HepG2 (cell line): ENCODE results near the gene TJAP1. TPM values are rescaled to one million over a fixed set of nuclear protein-coding genes. Genes with fewer than 3 reads are reported as not detected.

Source experiments
- ATAD3A ChIP-seq: sonication (generic); formaldehyde crosslinking; IDR thresholded peaks from 2 replicates; pipeline ENCODE4 v1.4.0; 2020; ENCODE audit warnings: missing genetic modification reagents
- ATF1 ChIP-seq: IDR thresholded peaks from 2 replicates; pipeline ENCODE4 v1.6.1; 2016; ENCODE audit warnings: mild to moderate bottlenecking, control low read depth
- EHMT2 ChIP-seq: fragments of 200-600 bp; sonication (generic); IDR thresholded peaks from 2 replicates; pipeline ENCODE4 v1.7.0; 2017; ENCODE audit warnings: antibody characterized with exemption, low read depth, low read length, borderline replicate concordance
- ERF ChIP-seq: IDR thresholded peaks from 2 replicates; pipeline ENCODE4 v1.6.1; 2018; ENCODE audit warnings: missing biosample characterization, missing genetic modification reagents
- GATAD1 ChIP-seq: IDR thresholded peaks from 2 replicates; pipeline ENCODE4 v1.6.1; 2016; ENCODE audit warnings: missing genetic modification reagents, missing compliant biosample characterization
- HOXA3 ChIP-seq: sonication (generic); formaldehyde crosslinking; IDR thresholded peaks from 2 replicates; pipeline ENCODE4 v1.5.0; 2020; ENCODE audit warnings: missing genetic modification reagents
- IRF2 ChIP-seq: IDR thresholded peaks from 2 replicates; pipeline ENCODE4 v1.6.1; 2018; ENCODE audit warnings: missing genetic modification reagents, missing compliant biosample characterization
- KAT7 ChIP-seq: IDR thresholded peaks from 2 replicates; pipeline ENCODE4 v1.6.1; 2018; ENCODE audit warnings: borderline replicate concordance, missing compliant biosample characterization
- MAZ ChIP-seq, 2 experiments: sonication (generic) in 1 of 2; formaldehyde crosslinking in 1 of 2; IDR thresholded peaks; 2 replicates each; pipeline versions ENCODE4 v1.5.0 to v1.6.1; 2012 to 2020; ENCODE audit warnings: low read depth in 2 of 2, mild to moderate bottlenecking in 2 of 2, borderline replicate concordance in 1 of 2, improper control_type of control experiment in 1 of 2, low read length in 1 of 2, missing genetic modification reagents in 1 of 2, moderate library complexity in 1 of 2
- NCOA2 ChIP-seq: sonication (generic); formaldehyde crosslinking; IDR thresholded peaks from 2 replicates; pipeline ENCODE4 v1.8.0; 2022; ENCODE audit warnings: inconsistent platforms
- NFE2L2 ChIP-seq: fragments of 150-350 bp; IDR thresholded peaks from 2 replicates; pipeline ENCODE4 v1.6.1; 2014; ENCODE audit warnings: low read length
- NFKBIZ ChIP-seq: IDR thresholded peaks from 2 replicates; pipeline ENCODE4 v1.6.1; 2018; ENCODE audit warnings: missing genetic modification reagents, missing compliant biosample characterization
- NR2F2 ChIP-seq: IDR thresholded peaks from 2 replicates; pipeline ENCODE4 v1.6.1; 2012; ENCODE audit warnings: low read depth, inconsistent platforms, borderline replicate concordance
- SATB2 ChIP-seq: sonication (generic); formaldehyde crosslinking; IDR thresholded peaks from 2 replicates; pipeline ENCODE4 v1.5.0; 2020; ENCODE audit warnings: missing genetic modification reagents
- SETDB1 ChIP-seq: sonication (generic); formaldehyde crosslinking; IDR thresholded peaks from 2 replicates; pipeline ENCODE4 v1.5.1; 2020; ENCODE audit warnings: missing genetic modification reagents, mild to moderate bottlenecking, borderline replicate concordance
- SOX6 ChIP-seq, 2 experiments: fragments of 450-650 bp in 1 of 2; sonication (generic) in 1 of 2; formaldehyde crosslinking in 1 of 2; IDR thresholded peaks; 2 replicates each; pipeline versions ENCODE4 v1.4.0 to v1.6.1; 2017 to 2020; ENCODE audit warnings: antibody characterized with exemption in 1 of 2, mild to moderate bottlenecking in 1 of 2, missing genetic modification reagents in 1 of 2
- SP140L ChIP-seq: sonication (generic); formaldehyde crosslinking; IDR thresholded peaks from 2 replicates; pipeline ENCODE4 v1.4.0; 2020; ENCODE audit warnings: missing genetic modification reagents, borderline replicate concordance
- SRSF4 ChIP-seq: fragments of 200-400 bp; formaldehyde crosslinking; IDR thresholded peaks from one replicate; pipeline ENCODE4 v1.6.1; 2018; ENCODE audit warnings: mild to moderate bottlenecking, low read depth, low read length, moderate library complexity; ENCODE audit not compliant: poor library complexity, severe bottlenecking
- TBX2 ChIP-seq: sonication (generic); formaldehyde crosslinking; IDR thresholded peaks from 2 replicates; pipeline ENCODE4 v1.5.0; 2020; ENCODE audit warnings: missing genetic modification reagents, mild to moderate bottlenecking, borderline replicate concordance
- THAP11 ChIP-seq: IDR thresholded peaks from 2 replicates; pipeline ENCODE4 v1.6.1; 2016; ENCODE audit warnings: missing biosample characterization, missing genetic modification reagents
- YY1 ChIP-seq: IDR thresholded peaks from 2 replicates; pipeline ENCODE4 v1.6.1; 2011; ENCODE audit warnings: low read length, low read depth, moderate library complexity, mild to moderate bottlenecking; ENCODE audit not compliant: insufficient read depth, insufficient replicate concordance
- ZFY ChIP-seq: sonication (generic); formaldehyde crosslinking; IDR thresholded peaks from 2 replicates; pipeline ENCODE4 v1.4.0; 2020; ENCODE audit warnings: missing genetic modification reagents
- ZNF296 ChIP-seq: sonication (generic); formaldehyde crosslinking; conservative IDR thresholded peaks from 2 replicates; pipeline ENCODE4 v1.5.0; 2020; ENCODE audit warnings: mild to moderate bottlenecking, missing genetic modification reagents
- ZNF329 ChIP-seq: sonication (generic); formaldehyde crosslinking; IDR thresholded peaks from 2 replicates; pipeline ENCODE4 v1.9.0; 2021; ENCODE audit warnings: low read depth, mild to moderate bottlenecking, missing genetic modification reagents
- ZNF432 ChIP-seq: sonication (generic); formaldehyde crosslinking; IDR thresholded peaks from 2 replicates; pipeline ENCODE4 v1.5.0; 2020; ENCODE audit warnings: missing genetic modification reagents, mild to moderate bottlenecking, borderline replicate concordance
- ZNF547 ChIP-seq: sonication (generic); formaldehyde crosslinking; IDR thresholded peaks from 2 replicates; pipeline ENCODE4 v1.5.1; 2020; ENCODE audit warnings: mild to moderate bottlenecking, missing genetic modification reagents
- ZNF605 ChIP-seq: sonication (generic); formaldehyde crosslinking; IDR thresholded peaks from 2 replicates; pipeline ENCODE4 v1.8.0; 2022; ENCODE audit warnings: mild to moderate bottlenecking, missing genetic modification reagents
- ZNF768 ChIP-seq: sonication (generic); formaldehyde crosslinking; IDR thresholded peaks from 2 replicates; pipeline ENCODE4 v1.4.0; 2020; ENCODE audit warnings: missing genetic modification reagents
- polyA plus RNA-seq, 8 experiments: library from polyadenylated mRNA; depleted of rRNA in 3 of 8; stranded (reverse) in 7 of 8; unstranded in 1 of 8; fragments of >200 nt; fragmentation: Illumina TruSeq in 4 of 8; extraction: Trizol in 4 of 8; gene quantifications; 2 replicates each; pipeline versions ENCODE4 v1.2.1 to v1.2.3, GENCODE V29; 2011 to 2016; ENCODE audit warnings: low read depth in 4 of 8, missing spikeins in 1 of 8, mixed read lengths in 1 of 8; ENCODE audit not compliant: insufficient read depth in 1 of 8
- total RNA-seq, 5 experiments: library from RNA; depleted of rRNA; stranded (reverse); fragments of >200 nt; fragmentation: Illumina TruSeq; extraction: Trizol; gene quantifications; 2 replicates each; pipeline ENCODE4 v1.2.3, GENCODE V29; 2016; ENCODE audit warnings: low read depth in 1 of 5
- TF ChIP-seq, protein P1 (sequence below): sonication (generic); formaldehyde crosslinking; IDR thresholded peaks from 2 replicates; pipeline ENCODE4 v1.9.0; 2021; ENCODE audit warnings: missing genetic modification reagents, borderline replicate concordance
- TF ChIP-seq, protein P2 (sequence below): IDR thresholded peaks from 2 replicates; pipeline ENCODE4 v1.6.1; 2018; ENCODE audit warnings: missing genetic modification reagents, mild to moderate bottlenecking, missing compliant biosample characterization

The TJAP1 gene
- total and polyA plus RNA-seq, 2 of the 13 experiments (the other 11 are each of a cell fraction or from before 2014, with no cell fraction given): 15.7 to 41.6 TPM

DNA sequence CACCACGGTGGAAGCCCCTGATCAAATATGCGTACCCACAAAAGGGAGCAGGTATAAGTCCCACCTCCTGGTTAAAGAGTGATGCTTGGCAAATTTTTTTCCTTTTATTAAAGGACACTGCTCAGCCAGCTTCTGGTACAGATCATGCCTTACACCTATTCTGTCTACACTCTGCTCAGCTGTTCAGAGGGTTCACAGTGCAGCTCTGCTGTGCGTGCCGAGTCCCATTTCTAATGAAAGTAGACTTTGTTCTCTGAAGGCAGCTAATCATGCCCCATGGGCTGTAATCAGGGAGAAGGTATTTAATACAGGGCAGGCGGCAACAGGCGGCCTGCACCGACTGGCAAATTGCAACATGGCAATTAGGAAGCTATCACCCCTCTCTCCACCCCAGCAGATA lies 16.5 kb downstream of the TJAP1 start (continued):
- TF ChIP-seq SRSF4: no peak
- no peak for TF ChIP-seq ZNF329 (CRISPR knock-in tag)
- no peak for TF ChIP-seq GATAD1
- TF ChIP-seq ZNF547 (CRISPR knock-in tag): no peak
- TF ChIP-seq ZFY: no peak
- no peak for TF ChIP-seq YY1
- TF ChIP-seq, protein P1, sequence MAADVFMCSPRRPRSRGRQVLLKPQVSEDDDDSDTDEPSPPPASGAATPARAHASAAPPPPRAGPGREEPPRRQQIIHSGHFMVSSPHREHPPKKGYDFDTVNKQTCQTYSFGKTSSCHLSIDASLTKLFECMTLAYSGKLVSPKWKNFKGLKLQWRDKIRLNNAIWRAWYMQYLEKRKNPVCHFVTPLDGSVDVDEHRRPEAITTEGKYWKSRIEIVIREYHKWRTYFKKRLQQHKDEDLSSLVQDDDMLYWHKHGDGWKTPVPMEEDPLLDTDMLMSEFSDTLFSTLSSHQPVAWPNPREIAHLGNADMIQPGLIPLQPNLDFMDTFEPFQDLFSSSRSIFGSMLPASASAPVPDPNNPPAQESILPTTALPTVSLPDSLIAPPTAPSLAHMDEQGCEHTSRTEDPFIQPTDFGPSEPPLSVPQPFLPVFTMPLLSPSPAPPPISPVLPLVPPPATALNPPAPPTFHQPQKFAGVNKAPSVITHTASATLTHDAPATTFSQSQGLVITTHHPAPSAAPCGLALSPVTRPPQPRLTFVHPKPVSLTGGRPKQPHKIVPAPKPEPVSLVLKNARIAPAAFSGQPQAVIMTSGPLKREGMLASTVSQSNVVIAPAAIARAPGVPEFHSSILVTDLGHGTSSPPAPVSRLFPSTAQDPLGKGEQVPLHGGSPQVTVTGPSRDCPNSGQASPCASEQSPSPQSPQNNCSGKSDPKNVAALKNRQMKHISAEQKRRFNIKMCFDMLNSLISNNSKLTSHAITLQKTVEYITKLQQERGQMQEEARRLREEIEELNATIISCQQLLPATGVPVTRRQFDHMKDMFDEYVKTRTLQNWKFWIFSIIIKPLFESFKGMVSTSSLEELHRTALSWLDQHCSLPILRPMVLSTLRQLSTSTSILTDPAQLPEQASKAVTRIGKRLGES (CRISPR knock-in tag): no peak
- peak; percentile 24; the same call in 1 of the 2 replicates for TF ChIP-seq ERF (CRISPR knock-in tag)
- no peak for TF ChIP-seq NFE2L2
- no peak for TF ChIP-seq KAT7 (CRISPR knock-in tag)
- no peak for TF ChIP-seq ZNF605
- no peak for TF ChIP-seq THAP11 (CRISPR knock-in tag)
- peak; percentile 63; the same call in 1 of the 2 replicates for TF ChIP-seq TBX2 (CRISPR knock-in tag)
- no peak for TF ChIP-seq ZNF432 (CRISPR knock-in tag)
- TF ChIP-seq SOX6 (IDR thresholded peaks at IDR 0.05): no peak
- TF ChIP-seq SOX6 (CRISPR knock-in tag; IDR thresholded peaks at IDR 0.05): peak; percentile 35; the same call in 1 of the 2 replicates
- peak; percentile 56; the same call in 1 of the 2 replicates for TF ChIP-seq HOXA3 (CRISPR knock-in tag)
- no peak for TF ChIP-seq EHMT2
- no peak for TF ChIP-seq SP140L
- TF ChIP-seq, protein P2, sequence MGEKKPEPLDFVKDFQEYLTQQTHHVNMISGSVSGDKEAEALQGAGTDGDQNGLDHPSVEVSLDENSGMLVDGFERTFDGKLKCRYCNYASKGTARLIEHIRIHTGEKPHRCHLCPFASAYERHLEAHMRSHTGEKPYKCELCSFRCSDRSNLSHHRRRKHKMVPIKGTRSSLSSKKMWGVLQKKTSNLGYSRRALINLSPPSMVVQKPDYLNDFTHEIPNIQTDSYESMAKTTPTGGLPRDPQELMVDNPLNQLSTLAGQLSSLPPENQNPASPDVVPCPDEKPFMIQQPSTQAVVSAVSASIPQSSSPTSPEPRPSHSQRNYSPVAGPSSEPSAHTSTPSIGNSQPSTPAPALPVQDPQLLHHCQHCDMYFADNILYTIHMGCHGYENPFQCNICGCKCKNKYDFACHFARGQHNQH: peak; percentile 59; the same call in 1 of the 2 replicates
- no peak for TF ChIP-seq ZNF768 (CRISPR knock-in tag)
- 0 out of 2 replicates have a peak, but pooled peaks have one; percentile 48 for TF ChIP-seq IRF2 (CRISPR knock-in tag)
- no peak for TF ChIP-seq ZNF296 (CRISPR knock-in tag)
- no peak for TF ChIP-seq SETDB1 (CRISPR knock-in tag)
- TF ChIP-seq ATAD3A (CRISPR knock-in tag): no peak
- TF ChIP-seq NR2F2: 0 out of 2 replicates have a peak, but pooled peaks have one; percentile 14
- peak; percentile 12; the same call in 1 of the 2 replicates for TF ChIP-seq NCOA2 (CRISPR knock-in tag)
- no peak for TF ChIP-seq MAZ (IDR thresholded peaks at IDR 0.05; ENCODE audit: borderline replicate concordance, low read depth, low read length)
- TF ChIP-seq MAZ (CRISPR knock-in tag; IDR thresholded peaks at IDR 0.05; ENCODE audit: low read depth): no peak
- TF ChIP-seq NFKBIZ (CRISPR knock-in tag): no peak
- TF ChIP-seq SATB2 (CRISPR knock-in tag): no peak
- no peak for TF ChIP-seq ATF1 (CRISPR knock-in tag)
